HG03520 (cell line): Measurements from ENCODE around the gene CHD2.

Experiments
- ATAC-seq: cut with Tn5 transposase; IDR thresholded peaks from one replicate; pipeline ENCODE4 v1.9.1; 2021; ENCODE audit warnings: mild to moderate bottlenecking, moderate library complexity; ENCODE audit not compliant: unreplicated experiment

Gene CHD2

DNA sequence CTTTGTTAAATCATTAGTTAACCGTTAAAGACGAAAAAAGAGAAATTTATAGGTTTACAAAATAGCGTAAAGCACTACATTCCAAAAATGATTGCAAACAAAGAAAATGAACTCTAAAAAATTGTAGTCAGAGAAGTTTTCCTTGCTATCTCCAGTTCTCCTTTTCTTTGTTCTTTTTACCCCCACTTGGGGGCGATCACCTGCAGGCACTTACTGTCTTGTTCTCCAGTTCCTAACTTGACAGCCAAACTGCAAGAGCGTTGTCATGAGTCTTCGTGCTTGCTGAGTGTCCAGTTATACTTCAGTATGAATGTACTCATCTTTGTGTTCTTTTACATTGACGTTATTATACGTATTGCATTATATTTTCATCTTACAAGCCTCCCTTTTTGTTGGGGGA is 54.5 kb downstream of the CHD2 start:
- ATAC-seq: no peak

DNA sequence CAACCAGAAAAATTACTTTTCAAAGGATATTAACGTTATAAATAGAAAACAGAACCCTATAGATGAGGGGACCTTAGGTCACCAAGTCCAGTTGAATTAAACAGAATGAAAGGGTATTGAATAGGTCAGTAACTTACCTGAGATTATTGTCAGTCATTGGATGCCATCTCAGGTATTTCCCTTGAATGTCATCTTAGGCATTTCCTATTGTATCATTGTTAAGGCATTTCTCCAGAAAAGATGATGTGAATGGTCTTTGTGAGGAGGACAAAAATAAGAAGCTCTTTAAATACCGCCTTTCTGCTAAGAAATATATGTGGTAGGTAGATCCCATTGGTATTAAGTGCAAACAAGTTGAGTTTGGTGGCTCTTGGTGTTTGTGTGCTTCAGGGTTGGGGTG is 55.6 kb downstream of the CHD2 start:
- ATAC-seq: no peak

DNA sequence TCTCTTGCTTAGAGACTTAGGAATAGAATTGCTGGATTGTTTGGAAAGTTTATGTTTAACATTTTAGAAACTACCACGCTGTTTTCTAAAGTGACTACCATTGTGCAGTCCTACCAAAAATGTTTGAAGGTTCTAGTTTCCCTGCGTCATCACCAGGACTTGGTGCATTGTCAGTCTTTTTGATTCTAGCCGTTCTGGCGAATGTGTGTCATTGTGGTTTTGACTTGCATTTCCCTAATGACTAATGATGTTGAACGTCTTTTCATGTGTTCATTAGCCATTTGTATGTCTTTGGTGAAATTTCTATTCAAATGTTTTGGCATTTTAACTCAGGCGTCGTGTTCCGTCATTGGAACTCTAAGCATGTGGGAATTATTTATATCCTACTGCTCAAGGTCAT is 58.0 kb downstream of the CHD2 start:
- no peak for ATAC-seq

DNA sequence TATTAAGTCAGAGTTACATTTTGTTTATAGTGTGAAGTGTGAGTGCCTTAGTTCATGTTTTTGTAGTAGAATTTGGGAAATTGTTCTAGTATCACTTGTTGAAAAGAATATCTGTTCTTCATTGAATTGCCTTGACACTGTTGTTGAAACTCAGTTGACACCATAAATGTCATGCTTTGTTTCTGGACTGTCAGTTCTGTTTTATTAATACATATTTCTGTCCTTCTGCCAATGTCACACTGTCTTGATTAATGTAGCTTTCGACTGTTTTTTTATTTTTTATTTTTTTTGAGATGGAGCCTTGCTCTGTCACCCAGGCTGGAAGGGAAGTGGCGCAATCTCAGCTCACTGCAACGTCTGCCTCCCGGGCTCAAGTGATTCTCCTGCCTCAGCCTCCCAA is 59.1 kb downstream of the CHD2 start:
- no peak for ATAC-seq

DNA sequence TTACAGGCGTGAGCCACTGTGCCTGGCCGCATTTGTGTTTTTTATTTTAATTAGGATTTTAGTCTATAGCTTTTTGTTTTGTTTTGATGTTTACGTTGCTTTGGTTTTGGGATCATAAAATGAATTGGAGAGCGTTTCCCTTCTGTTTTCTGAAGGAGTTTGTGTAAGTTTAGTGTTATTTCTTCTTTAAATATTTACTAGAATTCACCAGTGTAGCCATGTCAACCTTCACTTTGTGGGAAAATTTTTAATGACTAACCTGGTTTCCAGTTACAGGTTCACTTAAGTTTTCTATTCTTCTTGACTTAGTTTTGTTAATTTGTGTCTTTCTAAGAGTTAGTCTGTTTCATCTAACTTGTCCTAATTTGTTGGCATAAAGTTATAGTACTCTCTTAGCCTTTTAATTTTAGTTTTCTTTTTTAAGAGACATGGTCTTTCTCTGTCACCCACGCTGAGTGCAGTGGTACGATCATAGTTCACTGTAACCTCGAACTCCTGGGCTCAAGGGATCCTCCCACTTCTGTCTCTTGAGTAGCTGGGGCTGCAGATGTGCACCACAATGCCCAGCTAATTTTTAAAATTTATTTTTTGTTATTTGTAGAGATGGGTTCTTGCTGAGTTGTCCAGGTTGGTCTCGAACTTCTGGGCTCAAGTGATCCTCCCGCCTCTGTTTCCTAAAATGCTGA is 61.0 kb downstream of the CHD2 start:
- no peak for ATAC-seq

DNA sequence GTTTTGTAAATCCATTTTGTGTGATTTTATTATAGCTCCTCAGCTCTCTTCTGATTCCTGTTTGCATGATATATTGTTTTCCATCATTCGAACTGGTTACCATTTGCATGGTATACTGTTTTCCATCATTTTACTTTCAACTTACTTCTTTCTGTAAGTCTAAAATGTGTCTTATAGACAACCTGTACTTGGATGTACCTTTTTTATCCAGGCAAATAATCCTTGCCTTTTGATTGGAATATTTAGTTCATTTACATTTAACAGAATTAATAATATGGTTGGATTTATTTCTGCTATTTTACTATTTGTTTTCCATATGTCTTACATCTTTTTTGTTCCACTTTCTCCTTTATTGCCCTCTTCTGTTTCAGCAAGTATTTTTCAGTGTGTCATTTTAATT is 62.8 kb downstream of the CHD2 start:
- ATAC-seq: no peak

DNA sequence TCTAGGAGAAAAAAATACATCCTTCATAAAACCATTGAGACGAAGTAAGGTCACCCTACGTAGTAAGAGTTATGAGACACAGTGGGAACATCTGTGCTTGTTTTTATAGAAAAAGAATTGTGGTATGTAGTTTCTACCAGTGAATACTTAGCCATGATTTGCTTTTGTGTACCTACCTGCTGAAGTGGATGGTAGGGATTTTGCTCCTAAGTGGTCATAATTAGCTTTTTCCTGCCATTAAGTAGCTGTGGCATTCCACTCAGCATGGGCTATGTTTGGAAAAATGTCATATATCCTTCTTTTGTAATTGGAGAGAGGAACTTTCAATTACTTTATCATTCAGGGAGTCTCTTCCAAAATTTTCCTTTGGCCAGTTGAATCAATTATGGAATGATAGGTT is 63.7 kb downstream of the CHD2 start:
- ATAC-seq: no peak

DNA sequence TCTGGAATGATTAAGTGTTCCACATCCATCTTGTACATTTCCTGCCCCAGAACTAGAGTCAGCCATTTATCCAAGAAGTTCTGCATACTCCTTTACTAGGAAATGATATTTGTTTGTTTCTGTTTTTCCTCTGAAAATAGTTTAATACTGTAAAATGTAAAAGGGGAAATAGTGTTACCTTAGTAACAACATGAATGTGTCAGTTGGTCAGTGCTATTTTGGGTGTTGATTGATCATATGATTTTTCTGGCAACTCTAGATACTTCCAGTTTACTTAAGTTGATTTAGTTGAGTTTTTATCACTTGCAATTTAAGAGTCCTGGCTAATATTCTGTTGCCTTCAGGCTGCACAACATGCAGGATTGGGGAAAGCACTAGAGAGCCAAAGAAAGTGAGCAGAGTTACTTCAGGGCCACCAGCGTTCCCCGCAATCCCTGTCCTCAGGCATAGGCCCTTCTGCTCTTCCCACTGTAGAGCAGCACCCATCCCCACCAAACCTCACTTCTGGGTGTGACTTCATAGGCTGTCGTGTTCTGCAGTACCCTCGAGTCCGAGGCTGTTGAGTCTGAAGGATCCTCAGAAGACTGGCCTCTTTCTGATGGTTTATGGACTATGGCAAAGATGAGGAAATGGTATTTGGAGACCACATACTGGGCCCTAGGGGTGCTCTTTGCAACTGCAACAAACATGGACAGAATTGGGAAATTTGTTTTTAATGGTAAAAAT is 69.0 kb downstream of the CHD2 start:
- no peak for ATAC-seq

DNA sequence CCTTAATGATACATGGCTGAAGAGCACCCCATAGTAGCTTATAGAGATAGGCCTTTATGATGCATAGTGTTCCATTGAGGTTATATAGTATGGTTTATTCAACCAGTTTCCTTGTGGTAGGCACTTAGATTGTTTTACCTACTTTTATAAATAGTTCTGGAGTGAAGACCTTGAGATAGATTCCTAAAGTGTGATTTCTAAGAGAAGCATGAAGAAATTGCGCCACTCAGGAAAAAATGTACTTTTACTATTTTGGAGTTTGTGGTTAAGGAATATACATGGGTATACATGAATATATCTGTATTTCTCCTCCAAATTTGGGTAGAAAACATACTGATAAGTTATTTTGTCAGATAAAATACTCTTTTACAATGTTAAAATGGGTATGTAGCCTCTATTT is 70.5 kb downstream of the CHD2 start:
- ATAC-seq: no peak

DNA sequence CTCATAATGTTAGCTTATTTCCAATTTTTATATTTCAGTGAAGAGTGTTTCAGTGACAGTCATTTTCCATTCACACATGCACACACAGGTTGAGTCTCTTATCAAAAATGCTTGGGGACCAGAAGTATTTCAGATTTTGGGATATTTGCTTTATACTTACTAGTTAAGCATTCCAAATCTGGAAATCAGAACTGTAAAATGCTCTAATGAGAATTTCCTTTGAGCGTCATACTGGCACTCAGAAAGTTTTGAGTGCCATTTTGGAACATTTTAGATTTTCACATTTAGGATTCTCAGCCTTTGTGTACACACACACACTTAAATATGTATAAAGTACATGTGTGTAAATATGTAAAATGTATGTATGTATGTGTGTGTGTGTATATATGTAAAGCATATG is 71.0 kb downstream of the CHD2 start:
- no peak for ATAC-seq

DNA sequence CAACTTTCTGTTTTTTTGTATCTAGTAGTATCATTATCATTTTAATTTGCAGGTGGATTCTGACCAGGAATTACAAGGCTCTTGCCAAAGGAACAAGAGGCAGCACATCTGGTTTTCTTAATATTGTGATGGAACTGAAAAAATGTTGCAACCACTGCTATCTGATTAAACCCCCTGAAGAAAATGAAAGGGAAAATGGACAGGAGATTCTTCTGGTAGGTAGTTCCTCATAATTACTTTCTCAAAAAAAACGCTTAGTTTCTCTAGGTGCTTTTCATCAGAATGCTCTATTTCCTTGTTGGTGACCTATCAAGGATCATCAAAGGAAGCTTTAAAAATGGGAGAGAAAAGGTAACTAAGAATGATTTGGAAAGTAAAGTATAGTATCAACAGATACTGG is 71.6 kb downstream of the CHD2 start:
- no peak for ATAC-seq

DNA sequence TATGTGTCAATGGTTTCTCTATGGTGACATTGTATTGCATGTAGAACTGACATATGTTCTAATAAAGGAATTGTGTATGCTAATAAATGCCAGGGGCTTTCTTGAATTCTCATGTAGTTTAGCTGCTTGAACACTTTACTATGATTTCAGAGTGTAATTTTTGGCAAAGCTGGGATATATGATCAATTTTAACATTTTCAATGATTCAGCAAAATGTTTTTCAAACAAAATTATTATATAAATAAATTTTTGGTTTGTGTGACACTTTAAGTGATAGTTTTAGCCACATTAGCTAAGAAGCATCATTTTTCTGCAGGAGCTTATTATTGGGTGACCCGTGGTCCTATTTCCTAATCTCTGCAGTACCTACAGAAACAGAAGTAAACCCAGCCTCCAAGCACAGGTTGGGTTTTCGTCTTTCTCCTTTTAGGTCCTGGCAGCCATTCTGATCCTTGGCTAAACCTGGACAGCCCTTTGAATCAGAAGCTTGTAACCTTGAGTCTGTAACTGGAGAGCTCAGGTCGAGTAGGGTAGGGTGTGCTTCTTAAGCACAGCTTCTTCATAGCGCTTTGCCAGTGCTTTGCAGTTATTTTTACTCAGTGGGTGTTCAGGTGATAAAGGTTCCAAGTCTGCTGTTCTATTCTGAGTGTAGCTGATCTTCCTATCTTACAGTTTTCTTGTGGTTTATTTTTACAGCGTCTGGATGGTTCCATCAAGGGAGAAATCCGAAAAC is 74.2 kb downstream of the CHD2 start:
- no peak for ATAC-seq

DNA sequence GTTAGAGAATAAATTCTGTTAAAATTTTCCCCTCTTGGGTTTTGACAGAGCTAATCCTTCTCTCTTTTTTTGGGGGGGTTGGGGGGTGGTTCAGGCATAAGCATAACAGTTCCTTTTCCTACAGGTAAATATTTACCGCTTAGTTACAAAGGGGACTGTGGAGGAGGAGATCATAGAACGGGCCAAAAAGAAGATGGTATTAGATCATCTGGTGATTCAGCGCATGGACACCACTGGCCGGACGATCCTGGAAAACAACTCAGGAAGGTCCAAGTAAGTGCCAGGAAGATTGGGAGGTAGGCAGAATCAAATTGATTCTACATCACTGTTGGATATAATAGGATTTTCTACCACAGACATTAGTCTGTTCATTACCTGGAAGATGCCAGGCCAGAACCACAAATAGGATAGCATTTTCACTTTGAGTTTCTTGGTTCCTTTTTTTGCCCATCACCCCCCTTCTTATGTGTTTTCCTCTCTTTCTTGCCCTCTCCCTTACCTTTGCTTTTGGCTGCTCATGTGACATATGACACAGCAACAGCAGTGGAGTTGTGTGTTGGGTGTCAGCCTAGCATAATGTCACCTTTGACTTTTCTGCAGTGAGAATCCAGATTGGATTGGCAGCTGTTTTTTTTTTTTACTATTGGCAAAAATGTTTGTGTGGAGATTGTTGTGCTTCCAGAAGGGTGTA is 79.0 kb downstream of the CHD2 start:
- no peak for ATAC-seq

DNA sequence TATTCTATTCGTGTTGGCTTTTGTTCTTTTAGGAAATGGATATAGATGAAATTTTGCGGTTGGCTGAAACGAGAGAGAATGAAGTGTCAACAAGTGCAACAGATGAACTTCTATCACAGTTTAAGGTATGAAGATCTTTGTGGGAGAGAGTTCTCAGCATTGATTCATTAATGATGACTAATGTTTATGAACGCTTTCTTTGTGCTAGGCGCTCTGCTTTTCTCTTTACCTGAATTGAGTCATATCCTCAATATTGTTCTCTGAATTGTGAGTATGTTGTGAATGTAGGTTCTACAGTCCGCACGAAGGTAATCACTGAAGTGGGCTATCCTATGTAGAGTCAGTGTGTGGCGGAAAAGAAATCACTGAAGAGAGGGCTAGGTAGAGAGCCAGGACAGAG is 81.2 kb downstream of the CHD2 start:
- no peak for ATAC-seq

DNA sequence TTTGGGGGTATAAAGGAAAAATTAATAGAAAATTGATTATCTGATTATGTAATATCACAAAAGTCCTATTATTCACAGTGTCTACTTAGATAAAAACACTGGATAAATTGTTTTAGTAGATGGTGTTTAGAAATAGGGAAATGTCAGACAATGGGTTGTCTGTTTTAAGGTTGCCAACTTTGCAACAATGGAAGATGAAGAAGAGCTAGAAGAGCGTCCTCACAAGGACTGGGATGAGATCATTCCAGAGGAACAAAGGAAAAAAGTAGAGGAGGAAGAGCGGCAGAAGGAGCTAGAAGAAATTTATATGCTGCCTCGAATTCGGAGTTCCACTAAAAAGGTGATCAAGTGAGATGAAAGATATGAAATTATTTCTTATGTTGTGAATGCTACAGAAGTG is 84.0 kb downstream of the CHD2 start:
- ATAC-seq: no peak

DNA sequence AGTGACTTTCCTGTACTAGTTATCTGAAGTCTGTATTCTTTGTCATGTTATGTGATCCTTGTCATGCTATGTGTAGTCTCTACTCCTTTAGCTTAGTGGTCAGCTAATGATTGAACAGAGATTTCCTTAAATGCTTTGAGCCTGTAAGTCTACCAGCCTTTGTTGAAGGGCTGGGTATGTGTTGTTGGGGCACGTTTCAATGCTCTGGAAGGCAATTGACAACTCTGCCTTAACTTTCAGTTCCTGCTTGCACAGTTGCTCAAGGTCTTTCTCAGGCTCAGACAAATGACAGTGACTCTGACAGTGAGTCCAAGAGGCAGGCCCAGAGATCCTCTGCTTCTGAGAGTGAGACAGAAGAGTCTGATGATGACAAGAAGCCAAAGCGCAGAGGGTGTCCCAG is 89.3 kb downstream of the CHD2 start:
- no peak for ATAC-seq

DNA sequence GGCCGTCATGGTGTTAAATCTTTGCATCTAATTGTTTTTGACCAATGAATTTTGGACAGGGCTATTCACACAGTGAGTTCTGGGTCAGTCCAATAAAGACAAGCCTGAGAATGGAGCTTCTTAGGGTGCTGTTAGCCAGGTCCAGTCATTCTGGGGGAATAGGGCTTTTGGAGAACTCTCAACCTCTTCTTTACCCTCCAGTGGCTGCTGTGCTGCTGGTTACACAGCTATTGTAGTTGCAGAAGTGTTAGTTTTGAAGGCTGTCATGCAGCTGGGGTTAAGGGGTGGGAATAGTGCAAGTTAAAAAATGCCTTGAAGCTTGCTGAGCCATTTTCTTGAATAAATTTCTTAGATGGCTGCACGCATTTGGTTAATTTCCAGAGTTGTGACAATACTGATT is 89.9 kb downstream of the CHD2 start:
- no peak for ATAC-seq

DNA sequence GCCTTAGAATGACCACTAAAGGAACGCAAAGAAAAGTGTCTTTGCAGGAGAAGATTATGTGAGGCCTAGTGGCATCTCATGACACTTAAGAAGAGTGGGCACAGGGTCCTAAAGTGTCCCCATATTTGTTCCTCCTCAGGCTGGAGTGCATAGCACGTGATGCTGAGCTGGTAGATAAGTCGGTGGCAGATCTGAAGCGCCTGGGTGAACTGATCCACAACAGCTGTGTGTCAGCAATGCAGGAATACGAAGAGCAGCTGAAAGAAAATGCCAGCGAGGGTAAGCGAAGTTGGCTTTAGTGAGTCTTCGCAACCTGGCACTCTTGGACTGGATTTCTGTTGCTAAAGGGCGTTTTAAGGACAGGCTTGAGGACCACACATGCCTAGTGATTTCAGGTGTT is 92.6 kb downstream of the CHD2 start:
- ATAC-seq: no peak

DNA sequence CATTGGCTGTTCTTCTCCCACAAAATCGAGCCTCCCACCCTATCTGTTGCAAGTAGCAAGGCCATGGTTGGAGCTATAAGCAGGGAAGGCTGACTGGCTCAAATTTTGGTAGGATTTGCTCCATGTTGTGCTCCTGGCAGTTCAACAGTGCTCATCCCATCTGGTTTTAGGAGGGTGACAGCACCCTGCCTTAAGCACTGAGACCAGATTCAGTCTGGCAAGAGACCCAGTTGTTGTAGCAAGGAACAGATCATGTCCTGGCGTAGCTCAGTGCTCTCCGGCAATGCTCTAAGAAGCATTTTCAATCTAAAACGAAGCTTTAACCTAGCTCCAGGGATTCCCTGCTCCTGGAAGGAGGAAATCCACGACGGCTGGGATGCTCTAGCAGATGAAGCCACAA is 97.7 kb downstream of the CHD2 start:
- no peak for ATAC-seq

DNA sequence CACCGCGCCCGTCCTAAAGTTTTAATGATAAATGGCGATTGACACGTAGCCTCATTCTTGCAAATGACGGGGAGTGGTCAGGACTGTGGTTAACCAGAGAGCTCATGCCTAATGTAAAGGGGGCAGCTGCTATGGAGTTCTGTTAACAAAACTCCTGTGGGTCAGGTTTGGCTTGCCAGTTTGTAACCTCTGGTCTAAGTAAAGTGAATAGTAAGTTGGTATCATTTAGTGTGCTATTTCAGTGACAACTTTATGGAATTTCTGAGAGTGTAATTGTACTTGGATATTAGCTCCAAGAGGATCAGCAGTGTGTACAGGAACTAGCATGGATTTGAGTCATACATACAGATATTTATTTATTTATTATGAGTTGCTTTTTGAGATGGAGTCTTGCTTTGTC is 101.0 kb downstream of the CHD2 start:
- ATAC-seq: no peak

DNA sequence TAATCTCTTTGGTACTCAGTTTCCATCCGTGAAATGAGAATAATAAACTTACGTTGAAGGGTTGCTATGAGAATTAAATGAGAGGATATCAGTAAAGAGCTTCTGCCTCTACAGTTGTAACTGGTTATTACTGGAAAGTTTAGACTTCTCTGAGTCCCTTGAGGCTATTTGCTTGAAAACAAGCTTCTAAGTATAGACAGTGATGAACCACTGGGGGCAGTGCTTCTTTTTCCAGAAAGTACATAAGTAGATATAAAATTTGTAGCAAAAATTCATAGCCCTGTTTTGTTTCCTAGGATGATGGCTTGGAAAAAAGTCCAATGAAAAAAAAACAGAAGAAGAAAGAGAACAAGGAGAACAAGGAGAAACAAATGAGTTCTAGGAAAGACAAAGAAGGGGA is 101.8 kb downstream of the CHD2 start:
- no peak for ATAC-seq

DNA sequence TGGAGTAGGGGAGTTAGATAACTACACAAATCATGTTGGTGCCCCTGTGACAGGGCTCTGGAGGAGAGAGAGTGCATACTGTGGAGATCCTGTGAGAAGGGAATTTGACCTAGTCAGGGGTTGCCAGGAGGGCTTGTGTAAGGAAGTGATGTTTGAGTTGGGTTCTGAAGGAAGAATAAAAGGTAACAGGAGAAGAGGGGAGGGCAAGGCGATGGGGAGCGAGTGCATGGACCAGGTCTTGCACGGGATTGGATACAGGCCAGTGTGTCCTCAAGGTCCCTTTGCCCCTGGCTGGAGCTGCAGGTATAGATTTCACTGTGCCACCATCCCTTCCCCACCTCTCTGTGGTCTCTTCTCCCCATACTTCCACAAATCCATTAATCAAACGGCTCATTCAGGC is 105.0 kb downstream of the CHD2 start:
- no peak for ATAC-seq
